ENCODE results near the gene VPS54. TPM values are rescaled to one million over a fixed set of nuclear protein-coding genes. Genes with fewer than 3 reads are reported as not detected.
A peak's percentile ranks its signal among the peaks of the same experiment; 100 is the strongest.

The VPS54 gene
- polyA plus RNA-seq, 12 donors, result 20.0 to 33.5 (median 28.1) TPM; not detected in 1

GRCh38 chr2:63846487-63846886 is 172.7 kb downstream of the VPS54 start:
- no peak for DNase-seq

DNA sequence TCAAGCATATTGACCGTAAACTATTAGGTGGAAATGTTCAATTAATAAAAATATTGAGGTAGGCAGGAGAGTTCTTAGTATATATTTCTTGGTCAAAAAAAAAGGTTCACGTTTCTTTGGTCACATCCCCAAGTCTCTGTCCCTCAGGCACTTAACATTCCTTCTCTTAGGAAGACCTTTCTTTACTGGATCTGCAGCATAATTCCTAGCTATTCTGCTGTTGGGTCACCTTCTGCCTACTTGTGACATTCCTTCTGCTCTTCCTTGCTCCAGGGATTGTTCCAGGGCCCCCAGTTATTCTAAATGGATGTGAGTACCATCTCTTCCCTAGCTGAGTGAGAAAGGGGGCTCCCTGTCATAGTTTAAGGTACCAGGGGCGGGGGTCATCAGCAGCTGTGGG is 173.4 kb downstream of the VPS54 start:
- DNase-seq, result no peak

DNA sequence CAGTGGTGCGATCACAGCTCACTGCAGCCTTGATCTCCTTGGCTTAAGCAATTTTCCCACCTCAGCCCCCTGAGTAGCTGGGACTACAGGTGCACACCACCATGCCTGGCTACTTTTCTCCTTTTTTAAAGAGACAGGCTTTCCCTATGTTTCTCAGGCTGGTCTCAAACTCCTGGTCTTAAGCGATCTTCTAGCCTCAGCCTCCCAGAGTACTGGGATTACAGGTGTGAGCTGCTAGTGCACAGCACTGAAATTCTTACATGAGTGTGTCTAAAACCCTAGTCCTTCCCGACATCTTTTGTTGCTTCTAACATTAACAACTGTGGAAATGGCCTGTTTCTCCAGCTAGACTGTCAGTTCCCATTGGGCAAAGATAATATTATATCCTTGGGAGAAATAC is 174.6 kb downstream of the VPS54 start:
- DNase-seq, result no peak

DNA sequence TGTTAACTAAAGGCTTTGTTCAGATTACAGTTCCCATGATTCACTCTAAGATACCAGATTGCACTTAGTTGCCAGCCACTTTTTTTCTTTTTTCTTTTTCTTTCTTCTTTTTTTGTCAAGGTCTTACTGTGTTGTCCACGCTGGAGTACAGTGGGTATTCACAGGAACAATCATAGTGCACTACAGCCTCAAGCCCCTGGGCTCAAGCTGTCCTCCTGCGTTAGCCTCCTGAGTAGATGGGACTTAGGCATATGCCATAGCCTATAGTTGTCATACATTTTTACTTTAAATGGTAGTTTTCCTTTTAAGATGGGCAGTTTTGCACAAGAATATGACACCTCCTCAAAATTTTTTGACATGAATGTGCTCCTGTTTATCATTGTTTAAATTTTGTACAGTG is 175.4 kb downstream of the VPS54 start:
- no peak for DNase-seq

DNA sequence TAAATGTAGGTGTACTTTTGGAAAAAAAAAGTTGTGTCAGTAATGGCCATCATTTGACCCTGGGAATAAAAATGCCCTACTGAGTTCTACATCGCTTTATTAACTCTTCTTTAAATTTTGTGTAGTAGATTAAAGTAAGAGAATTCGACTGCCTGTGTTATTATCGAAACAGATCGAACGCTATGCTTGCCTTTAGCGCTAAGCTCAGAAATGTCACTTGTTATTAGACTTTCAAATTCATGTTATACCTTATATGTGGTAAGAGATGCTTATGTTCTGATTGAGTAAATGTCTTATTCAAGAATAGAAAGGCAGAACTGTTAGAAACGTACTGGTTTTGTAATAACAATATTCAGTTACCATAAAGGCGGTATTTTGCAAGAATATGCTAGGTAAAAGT is 176.1 kb downstream of the VPS54 start:
- no peak for DNase-seq

DNA sequence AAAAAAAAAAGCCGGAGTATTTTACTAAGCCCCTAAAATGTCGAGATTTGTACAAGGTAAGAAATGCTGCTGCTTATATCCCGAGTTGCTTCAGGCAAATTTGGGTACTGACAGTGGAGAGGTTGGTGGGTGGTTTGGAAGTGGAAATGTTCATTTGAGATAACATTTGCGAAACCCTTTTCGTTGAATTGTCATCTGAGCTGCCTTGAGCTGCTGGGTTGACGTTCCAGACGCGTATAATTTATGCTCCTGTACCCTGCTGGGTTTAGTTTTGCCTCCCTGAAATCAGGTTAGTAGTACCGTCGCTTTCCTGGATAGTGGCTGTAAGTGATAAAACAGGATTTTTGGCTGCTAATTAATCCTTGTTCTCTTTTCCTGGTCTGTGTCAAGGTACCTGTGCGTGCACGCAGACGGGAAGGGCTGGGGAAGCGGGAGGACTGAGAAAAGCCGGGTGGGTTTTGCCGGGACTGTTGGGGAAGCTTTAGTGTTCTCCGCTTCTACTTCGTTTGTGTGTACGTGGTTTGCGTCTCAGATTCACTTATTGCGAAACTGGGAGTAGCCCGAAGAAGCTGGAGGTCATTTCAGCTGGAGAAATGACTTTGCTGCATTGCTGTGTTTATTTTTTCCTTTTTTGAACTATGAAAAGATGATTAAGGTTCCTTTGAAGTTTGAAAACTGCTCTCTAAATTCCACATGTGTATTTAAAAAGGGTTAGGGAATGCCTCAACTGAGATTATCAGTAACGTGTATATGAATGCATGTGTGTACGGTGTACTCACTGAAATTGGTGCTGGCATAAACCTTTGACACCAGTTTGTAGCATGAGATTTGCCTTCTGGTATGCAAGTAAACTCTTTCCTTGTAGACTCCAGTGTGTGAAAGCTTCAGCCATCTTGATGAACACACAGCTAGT is 176.8 kb downstream of the VPS54 start:
- peak; percentile 50 for DNase-seq

Other genes with a start within 250 kb of the VPS54 start
- 100 to 1,000 TPM in 11 of 12 donors, not detected in 1; 203 to 406 (median 344) TPM for gene UGP2, start 177.5 kb downstream of the VPS54 start, polyA plus RNA-seq (ENCODE audit: insufficient read length in 12 of 12)
- gene PELI1, start 125.0 kb upstream of the VPS54 start, polyA plus RNA-seq (ENCODE audit: insufficient read length in 12 of 12), result 10 to 100 TPM in 11 of 12 donors, not detected in 1; 12.6 to 41.9 (median 21.6) TPM

All from muscle of arm (tissue), 12 donors.